Prostate gland (tissue), 2 donors: Measurements from ENCODE around the gene DLL4. TPM values are rescaled to one million over a fixed set of nuclear protein-coding genes. Genes with fewer than 3 reads are reported as not detected.
"Not testable (repeated sequence)": the region's sequence is repeated elsewhere in the genome, so short reads cannot be mapped to it uniquely, and the experiment has no call there.

Experiments
- DNase-seq: peaks from one replicate; pipeline ENCODE4 v3.0.0-alpha.2; 2019; ENCODE audit warnings: low spot score
- H3K27ac ChIP-seq, 2 donors: fragments of 200-600 bp; sonication (generic); 2 replicates each; pipeline ENCODE4 v1.5.1; 2017 to 2019
- H3K27me3 ChIP-seq: fragments of 200-600 bp; sonication (generic); replicated peaks from 2 replicates; pipeline ENCODE4 v1.5.1; 2019; ENCODE audit not compliant: insufficient read depth
- H3K36me3 ChIP-seq, 2 donors: fragments of 200-600 bp; sonication (generic); 1 replicate in 1 of 2; 2 replicates in 1 of 2; pipeline versions ENCODE4 v1.5.1 to v1.8.1; 2017 to 2019
- H3K4me1 ChIP-seq: fragments of 200-600 bp; sonication (generic); replicated peaks from 2 replicates; pipeline ENCODE4 v1.5.1; 2019
- H3K4me3 ChIP-seq, 2 donors: fragments of 200-600 bp; sonication (generic); 2 replicates each; pipeline ENCODE4 v1.5.1; 2017 to 2019
- H3K9me3 ChIP-seq: fragments of 200-600 bp; sonication (generic); 2 replicates; pipeline ENCODE4 v1.5.1; 2017
- POLR2A ChIP-seq: fragments of 450-650 bp; IDR thresholded peaks from one replicate; pipeline ENCODE4 v1.6.1; 2016; ENCODE audit warnings: antibody characterized with exemption, mild to moderate bottlenecking
- POLR2AphosphoS5 ChIP-seq: sonication (generic); formaldehyde crosslinking; IDR thresholded peaks from one replicate; pipeline ENCODE4 v1.6.1; 2017; ENCODE audit warnings: antibody characterized with exemption
- WGBS: methylation state at CpG from one replicate; pipeline ENCODE4 v1.1.5; 2018; 5-methylcytosine and 5-hydroxymethylcytosine counted together
- intact Hi-C: fragments of 100-400 bp; cut with DNase I; formaldehyde crosslinking; loops from one replicate; pipeline ENCODE4 v1.14.2; 2022
- total RNA-seq, 2 donors: library from RNA; depleted of rRNA; stranded (reverse); fragments of >200 nt; gene quantifications; one replicate each; pipeline ENCODE4 v1.1.0, GENCODE V29; 2016
- TF ChIP-seq, protein P1 (sequence below), 4 experiments: fragments of 200-600 bp in 2 of 4; fragments of 450-650 bp in 2 of 4; sonication (generic) in 2 of 4; IDR thresholded peaks; 1 replicate in 3 of 4; 2 replicates in 1 of 4; pipeline ENCODE4 v1.5.1; 2016 to 2019; ENCODE audit warnings: antibody characterized with exemption in 4 of 4, mild to moderate bottlenecking in 2 of 4, moderate library complexity in 2 of 4

The DLL4 gene
- total RNA-seq, 2 donors from 2014 or later = 6.2 to 6.5 TPM

GRCh38 chr15:40960151-40960885, 31.2 kb downstream of the DLL4 start:
- H3K9me3 ChIP-seq = no peaks in the 10 kb centered on the region
- H3K4me3 ChIP-seq = no peak overlapping the region
- no peaks in the 10 kb centered on the region for H3K36me3 ChIP-seq
- H3K4me1 ChIP-seq = peaks cover 5% of the 10 kb centered on the region
- no peak overlapping the region for H3K27ac ChIP-seq
- H3K27me3 ChIP-seq = no peaks in the 10 kb centered on the region
- no peak for TF ChIP-seq POLR2AphosphoS5
- TF ChIP-seq POLR2A = no peak
- TF ChIP-seq, protein P1, sequence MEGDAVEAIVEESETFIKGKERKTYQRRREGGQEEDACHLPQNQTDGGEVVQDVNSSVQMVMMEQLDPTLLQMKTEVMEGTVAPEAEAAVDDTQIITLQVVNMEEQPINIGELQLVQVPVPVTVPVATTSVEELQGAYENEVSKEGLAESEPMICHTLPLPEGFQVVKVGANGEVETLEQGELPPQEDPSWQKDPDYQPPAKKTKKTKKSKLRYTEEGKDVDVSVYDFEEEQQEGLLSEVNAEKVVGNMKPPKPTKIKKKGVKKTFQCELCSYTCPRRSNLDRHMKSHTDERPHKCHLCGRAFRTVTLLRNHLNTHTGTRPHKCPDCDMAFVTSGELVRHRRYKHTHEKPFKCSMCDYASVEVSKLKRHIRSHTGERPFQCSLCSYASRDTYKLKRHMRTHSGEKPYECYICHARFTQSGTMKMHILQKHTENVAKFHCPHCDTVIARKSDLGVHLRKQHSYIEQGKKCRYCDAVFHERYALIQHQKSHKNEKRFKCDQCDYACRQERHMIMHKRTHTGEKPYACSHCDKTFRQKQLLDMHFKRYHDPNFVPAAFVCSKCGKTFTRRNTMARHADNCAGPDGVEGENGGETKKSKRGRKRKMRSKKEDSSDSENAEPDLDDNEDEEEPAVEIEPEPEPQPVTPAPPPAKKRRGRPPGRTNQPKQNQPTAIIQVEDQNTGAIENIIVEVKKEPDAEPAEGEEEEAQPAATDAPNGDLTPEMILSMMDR (IDR thresholded peaks at IDR 0.05) = no peak
- 89% methylated on average over 16 of the region's 16 CpGs for WGBS
- no peak for DNase-seq
- intact Hi-C loops = no loop called here

DNA sequence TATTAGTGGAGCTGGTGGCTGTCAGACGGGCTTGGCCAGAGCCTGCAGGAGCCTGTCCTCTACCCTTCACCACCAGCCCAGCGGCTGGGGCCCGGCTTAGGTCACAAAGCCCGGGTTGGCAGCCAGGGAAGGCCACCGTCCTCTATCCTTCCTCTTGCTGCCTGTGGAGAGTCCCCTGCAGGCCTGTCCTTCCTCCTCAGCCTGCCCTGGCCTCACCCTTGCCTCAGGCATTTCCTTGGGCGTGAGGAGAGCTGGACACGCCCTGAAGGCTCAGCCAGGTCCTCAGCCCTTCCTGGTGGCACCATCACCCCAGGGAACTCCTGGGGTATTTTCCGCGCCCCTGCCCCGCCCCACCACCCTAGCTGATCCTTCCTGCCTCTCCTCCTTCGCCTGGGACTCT, 31.8 kb downstream of the DLL4 start:
- H3K4me3 ChIP-seq = no peak overlapping the region
- intact Hi-C loops = no loop called here
- TF ChIP-seq POLR2AphosphoS5 (no peak), POLR2A (no peak)
- TF ChIP-seq, protein P1 (IDR thresholded peaks at IDR 0.05) = no peak
- H3K4me1 ChIP-seq = peaks cover 3% of the 10 kb centered on the region
- no peak overlapping the region for H3K27ac ChIP-seq
- 78% methylated on average over 11 of the region's 11 CpGs for WGBS
- H3K9me3 ChIP-seq = no peaks in the 10 kb centered on the region
- no peaks in the 10 kb centered on the region for H3K27me3 ChIP-seq
- DNase-seq = no peak
- no peaks in the 10 kb centered on the region for H3K36me3 ChIP-seq

DNA sequence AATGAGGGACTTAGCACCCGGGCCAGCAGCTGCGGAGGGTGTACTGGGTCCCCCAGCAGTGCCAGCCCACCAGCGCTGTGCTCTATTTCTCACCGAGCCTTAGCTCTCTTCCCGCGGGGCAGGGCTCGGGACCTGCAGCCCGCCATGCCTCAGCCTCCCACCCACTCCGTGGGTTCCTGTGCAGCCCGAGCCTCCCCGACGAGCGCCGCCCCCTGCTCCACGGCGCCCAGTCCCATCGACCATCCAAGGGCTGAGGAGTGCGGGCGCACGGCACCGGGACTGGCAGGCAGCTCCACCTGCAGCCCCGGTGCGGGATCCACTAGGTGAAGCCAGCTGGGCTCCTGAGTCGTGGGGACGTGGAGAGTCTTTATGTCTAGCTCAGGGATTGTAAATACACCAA, 32.6 kb downstream of the DLL4 start:
- DNase-seq, H3K9me3 ChIP-seq, H3K4me3 ChIP-seq, H3K27ac ChIP-seq, H3K27me3 ChIP-seq, intact Hi-C loops, H3K36me3 ChIP-seq, H3K4me1 ChIP-seq: not testable (repeated sequence)
- WGBS = 96% methylated on average over 22 of the region's 25 CpGs

- 97% methylated on average over 14 of the region's 14 CpGs for WGBS
- intact Hi-C loops = not testable (repeated sequence)
Observed at GRCh38 chr15:40962317-40962716, 33.2 kb downstream of the DLL4 start.

DNA sequence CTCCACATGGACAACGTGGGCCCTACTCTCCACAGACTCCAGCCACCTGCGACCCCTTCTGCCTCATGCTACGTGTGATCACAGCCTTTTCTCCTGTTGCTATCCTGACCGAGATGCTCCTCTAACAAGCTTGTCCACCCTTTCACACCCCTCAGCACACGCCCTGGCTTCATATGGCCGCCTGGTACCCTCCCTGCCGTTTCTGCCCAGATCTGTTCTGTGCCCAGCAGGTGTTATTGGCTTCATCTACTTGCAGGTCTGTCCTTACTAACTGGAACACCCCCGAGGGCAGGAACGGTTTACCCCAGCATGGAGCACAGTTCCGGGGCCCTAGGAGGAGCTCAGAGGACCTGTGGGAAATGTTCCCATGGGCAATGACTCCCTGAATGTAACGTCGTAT, 34.1 kb downstream of the DLL4 start:
- Histone ChIP-seq H3K27ac (no peak overlapping the region), H3K36me3 (no peaks in the 10 kb centered on the region), H3K4me3 (no peak overlapping the region), H3K4me1 (no peaks in the 10 kb centered on the region), H3K27me3 (no peaks in the 10 kb centered on the region), H3K9me3 (no peaks in the 10 kb centered on the region)
- TF ChIP-seq POLR2AphosphoS5 = no peak
- TF ChIP-seq, protein P1 (IDR thresholded peaks at IDR 0.05) = no peak
- no peak for TF ChIP-seq POLR2A
- 84% methylated on average over 12 of the region's 12 CpGs for WGBS
- no peak for DNase-seq
- intact Hi-C loops = no loop called here

More at GRCh38 chr15:40962317-40962716, 33.2 kb downstream of the DLL4 start:
- H3K4me3 ChIP-seq, H3K9me3 ChIP-seq, H3K27me3 ChIP-seq, H3K36me3 ChIP-seq, DNase-seq, H3K4me1 ChIP-seq, H3K27ac ChIP-seq: not testable (repeated sequence)

DNA sequence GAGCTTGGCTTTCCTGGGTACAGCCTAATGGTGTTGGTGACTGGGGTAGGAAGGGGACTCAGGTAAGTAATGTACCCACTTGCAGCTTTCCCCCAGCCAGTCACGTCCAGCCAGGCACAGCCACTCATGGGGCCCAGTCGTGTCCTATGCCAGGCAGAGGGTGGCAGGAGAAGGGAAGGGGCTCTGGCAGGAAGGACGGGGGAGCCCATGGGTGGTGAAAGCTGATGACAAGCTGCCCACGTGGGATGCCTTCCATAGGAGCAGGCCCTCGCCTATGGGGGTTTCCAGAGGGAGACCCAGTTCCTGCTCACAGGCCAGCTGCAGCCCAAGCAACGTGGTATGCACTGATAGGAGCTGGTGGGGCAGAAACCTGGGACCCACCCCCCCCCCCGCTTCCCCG, 34.9 kb downstream of the DLL4 start:
- TF ChIP-seq POLR2A = no peak
- TF ChIP-seq, protein P1 (IDR thresholded peaks at IDR 0.05) = no peak
- Histone ChIP-seq H3K27me3 (no peaks in the 10 kb centered on the region), H3K36me3 (no peaks in the 10 kb centered on the region), H3K27ac (no peak overlapping the region), H3K9me3 (no peaks in the 10 kb centered on the region), H3K4me3 (no peak overlapping the region), H3K4me1 (no peaks in the 10 kb centered on the region)
- intact Hi-C loops = no loop called here
- WGBS = 89% methylated on average over 8 of the region's 8 CpGs
- no peak for DNase-seq
